ENCODE measurements around the gene CD63. TPM values are rescaled to one million over a fixed set of nuclear protein-coding genes. Genes with fewer than 3 reads are reported as not detected.

Gene CD63
- total and polyA plus RNA-seq, 2 of the 4 experiments (the other 2 are of a cell fraction) = 995 to 1,398 TPM

Small RNAs within 50 kb of the gene (microRNA-seq; reads per million reads assigned to microRNA genes)
- gene AC009779.1 (ENCODE audit: insufficient read depth, insufficient read length) (not detected), gene RF00017 (ENCODE audit: insufficient read depth, insufficient read length) (not detected)

Small RNAs within 50 kb of the gene (small RNA-seq; reads per million reads assigned to genes)
- gene AC009779.1 (0 reads per million in 5 experiments), gene RF00017 (0 reads per million in 5 experiments)

Other genes starting within 250 kb of the CD63 start
- gene OR6C68, start 236.6 kb downstream of the CD63 start, total RNA-seq (2012; rRNA removed) = not detected in 2 replicates
- gene OR6C68, start 236.6 kb downstream of the CD63 start, polyA plus RNA-seq (2012; rRNA removed) = not detected in 2 replicates
- not detected in 2 replicates for gene OR6C4, start 179.4 kb downstream of the CD63 start, total RNA-seq (2012; rRNA removed)
- not detected in 2 replicates for gene OR6C4, start 179.4 kb downstream of the CD63 start, polyA plus RNA-seq (2012; rRNA removed)
- not detected in 2 replicates for gene OR2AP1, start 156.5 kb downstream of the CD63 start, total RNA-seq (2012; rRNA removed)
- not detected in 2 replicates for gene OR2AP1, start 156.5 kb downstream of the CD63 start, polyA plus RNA-seq (2012; rRNA removed)
- not detected in 2 replicates for gene OR10P1, start 92.1 kb downstream of the CD63 start, total RNA-seq (2012; rRNA removed)
- not detected in 2 replicates for gene OR10P1, start 92.1 kb downstream of the CD63 start, polyA plus RNA-seq (2012; rRNA removed)
- gene ITGA7, start 21.1 kb downstream of the CD63 start, total RNA-seq (2012; rRNA removed) = 3.9 and 4.4 TPM in 2 replicates
- gene ITGA7, start 21.1 kb downstream of the CD63 start, polyA plus RNA-seq (2012; rRNA removed) = 13.9 and 15.7 TPM in 2 replicates
- gene BLOC1S1, start 13.0 kb downstream of the CD63 start, total RNA-seq (2012; rRNA removed) = 128 and 158 TPM in 2 replicates
- gene BLOC1S1, start 13.0 kb downstream of the CD63 start, polyA plus RNA-seq (2012; rRNA removed) = 280 and 285 TPM in 2 replicates
- gene RDH5, start 8.6 kb downstream of the CD63 start, total RNA-seq (2012; rRNA removed) = 7.3 and 8.9 TPM in 2 replicates
- 18.8 and 21.0 TPM in 2 replicates for gene RDH5, start 8.6 kb downstream of the CD63 start, polyA plus RNA-seq (2012; rRNA removed)
- gene GDF11, start 14.1 kb upstream of the CD63 start, total RNA-seq (2012; rRNA removed) = 2.2 and 2.7 TPM in 2 replicates
- 12.9 and 13.6 TPM in 2 replicates for gene GDF11, start 14.1 kb upstream of the CD63 start, polyA plus RNA-seq (2012; rRNA removed)
- 46.8 and 132 TPM in 2 replicates for gene SARNP, start 88.7 kb upstream of the CD63 start, total RNA-seq (2012; rRNA removed)
- 99.6 and 103 TPM in 2 replicates for gene SARNP, start 88.7 kb upstream of the CD63 start, polyA plus RNA-seq (2012; rRNA removed)
- gene ORMDL2, start 89.0 kb upstream of the CD63 start, total RNA-seq (2012; rRNA removed) = 20.4 and 23.3 TPM in 2 replicates
- gene ORMDL2, start 89.0 kb upstream of the CD63 start, polyA plus RNA-seq (2012; rRNA removed) = 38.6 and 39.7 TPM in 2 replicates
- gene DNAJC14, start 100.6 kb upstream of the CD63 start, total RNA-seq (2012; rRNA removed) = 56.3 and 56.9 TPM in 2 replicates
- gene DNAJC14, start 100.6 kb upstream of the CD63 start, polyA plus RNA-seq (2012; rRNA removed) = 13.3 and 19.8 TPM in 2 replicates
- gene MMP19, start 113.9 kb upstream of the CD63 start, total RNA-seq (2012; rRNA removed) = 8.6 and 9.9 TPM in 2 replicates
- 34.3 and 34.7 TPM in 2 replicates for gene MMP19, start 113.9 kb upstream of the CD63 start, polyA plus RNA-seq (2012; rRNA removed)
- gene PYM1, start 198.9 kb upstream of the CD63 start, total RNA-seq (2012; rRNA removed) = 25.6 and 27.8 TPM in 2 replicates
- 26.5 and 27.3 TPM in 2 replicates for gene PYM1, start 198.9 kb upstream of the CD63 start, polyA plus RNA-seq (2012; rRNA removed)
- gene DGKA, start 202.2 kb upstream of the CD63 start, total RNA-seq (2012; rRNA removed) = 61.4 and 71.9 TPM in 2 replicates
- gene DGKA, start 202.2 kb upstream of the CD63 start, polyA plus RNA-seq (2012; rRNA removed) = 75.1 and 75.8 TPM in 2 replicates
- 1.4 and 1.7 TPM in 2 replicates for gene PMEL, start 237.0 kb upstream of the CD63 start, total RNA-seq (2012; rRNA removed)
- gene PMEL, start 237.0 kb upstream of the CD63 start, polyA plus RNA-seq (2012; rRNA removed) = 5.8 and 5.9 TPM in 2 replicates
- gene CDK2, start 237.8 kb upstream of the CD63 start, total RNA-seq (2012; rRNA removed) = 40.0 and 42.5 TPM in 2 replicates
- 61.7 and 101 TPM in 2 replicates for gene CDK2, start 237.8 kb upstream of the CD63 start, polyA plus RNA-seq (2012; rRNA removed)
- 54.4 and 56.5 TPM in 2 replicates for gene RAB5B, start 245.1 kb upstream of the CD63 start, total RNA-seq (2012; rRNA removed)
- 85.6 and 99.2 TPM in 2 replicates for gene RAB5B, start 245.1 kb upstream of the CD63 start, polyA plus RNA-seq (2012; rRNA removed)